GM21786 (cell line): Measurements from ENCODE around the gene PRKCH.
A peak's percentile ranks its signal among the peaks of the same experiment; 100 is the strongest.

Source experiments
- ATAC-seq: cut with Tn5 transposase; IDR thresholded peaks from one replicate; pipeline ENCODE4 v1.9.1; 2021; ENCODE audit not compliant: unreplicated experiment

PRKCH gene

DNA sequence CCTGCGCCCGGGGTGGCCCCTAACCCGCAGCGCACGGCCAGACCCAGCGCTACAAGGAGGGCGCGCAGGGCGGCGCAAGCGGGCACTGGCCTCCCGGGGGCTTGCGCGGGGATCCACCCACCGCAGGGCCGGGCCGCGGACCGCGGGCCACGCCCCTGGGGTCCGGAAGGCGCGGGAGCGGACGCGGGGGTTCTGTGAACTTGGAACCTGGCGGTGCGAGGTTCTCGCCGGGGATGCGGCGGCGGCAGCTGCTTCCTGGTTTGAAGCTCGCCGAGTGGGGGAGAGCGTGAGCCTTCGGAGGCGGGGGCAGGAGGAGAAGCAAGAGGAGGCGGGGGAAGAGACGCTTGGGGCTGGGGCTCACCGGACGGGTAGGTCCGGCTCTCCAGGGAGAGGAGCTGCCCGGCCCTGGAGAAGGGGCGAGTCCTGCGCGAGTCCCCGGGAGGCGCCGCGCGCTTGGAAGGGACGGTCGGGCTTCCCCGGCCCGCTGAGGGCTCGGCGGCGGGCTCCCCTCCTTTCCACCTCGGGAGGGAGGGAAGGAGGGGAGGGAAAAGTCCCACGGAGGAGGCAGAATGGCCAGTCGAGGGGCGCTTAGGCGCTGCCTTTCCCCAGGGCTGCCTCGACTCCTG lies at the start of gene PRKCH:
Gene PRKCH, plus strand, starts transcription at position 195 of the 626 bp plus-strand sequence. CDS start 523 bp downstream, outside the sequence.
- peak; percentile 64 for ATAC-seq

DNA sequence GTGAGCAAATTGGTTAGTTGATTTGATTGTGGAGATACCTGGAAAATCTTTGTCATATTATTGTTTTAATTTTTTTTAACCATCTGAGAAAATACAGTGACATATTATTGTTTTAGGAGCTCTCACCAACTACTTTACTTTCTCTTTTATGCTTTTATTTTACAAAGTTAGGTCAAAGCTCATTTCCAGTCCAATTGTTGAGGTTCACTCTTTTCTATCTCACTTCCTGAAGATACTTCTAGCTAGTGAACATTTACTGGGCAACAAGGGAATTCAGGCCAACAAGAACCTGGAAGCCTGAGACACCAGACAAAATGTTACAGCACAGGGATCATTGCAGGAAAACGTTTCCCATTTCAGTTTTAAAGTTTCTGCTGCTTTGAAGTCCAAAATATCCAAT lies 44.1 kb upstream of the PRKCH start:
- no peak for ATAC-seq

DNA sequence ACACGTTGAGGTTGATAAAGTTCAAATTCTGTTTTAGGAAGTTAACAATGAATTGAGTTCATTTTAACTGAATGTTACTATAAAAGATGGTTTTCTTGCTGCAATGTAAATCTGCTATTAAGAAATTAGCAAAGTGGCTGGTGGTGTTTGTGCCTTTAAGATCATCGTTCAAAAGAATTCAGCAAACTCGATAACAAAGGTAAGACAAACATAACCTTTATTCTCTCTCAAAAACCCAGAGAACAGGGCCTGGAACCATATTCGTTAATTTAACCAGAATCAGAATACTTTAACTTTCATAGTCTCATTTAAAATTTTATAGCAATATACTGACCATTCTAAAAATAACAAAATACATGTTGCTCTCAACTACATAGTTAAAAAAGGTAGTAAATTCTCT lies 43.6 kb upstream of the PRKCH start:
- ATAC-seq: no peak

DNA sequence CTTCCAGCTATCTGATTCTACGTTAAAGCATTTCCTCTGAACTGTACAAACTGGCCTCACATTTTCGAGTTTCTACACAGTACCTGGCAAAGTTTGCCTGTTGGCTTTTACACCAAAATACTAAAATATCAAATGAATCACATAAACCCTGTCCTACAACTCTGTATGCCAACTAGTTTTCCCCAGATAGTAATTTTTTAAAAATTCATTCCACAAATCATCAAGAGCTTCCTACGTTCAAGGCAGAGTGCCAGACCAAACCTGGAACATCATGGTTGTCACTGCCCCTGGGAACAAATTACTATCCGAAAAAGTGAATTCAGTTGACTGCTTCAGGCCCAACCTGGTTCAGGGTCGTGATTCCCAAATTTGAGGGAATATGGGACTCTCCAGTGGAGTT lies 42.3 kb upstream of the PRKCH start:
- no peak for ATAC-seq

DNA sequence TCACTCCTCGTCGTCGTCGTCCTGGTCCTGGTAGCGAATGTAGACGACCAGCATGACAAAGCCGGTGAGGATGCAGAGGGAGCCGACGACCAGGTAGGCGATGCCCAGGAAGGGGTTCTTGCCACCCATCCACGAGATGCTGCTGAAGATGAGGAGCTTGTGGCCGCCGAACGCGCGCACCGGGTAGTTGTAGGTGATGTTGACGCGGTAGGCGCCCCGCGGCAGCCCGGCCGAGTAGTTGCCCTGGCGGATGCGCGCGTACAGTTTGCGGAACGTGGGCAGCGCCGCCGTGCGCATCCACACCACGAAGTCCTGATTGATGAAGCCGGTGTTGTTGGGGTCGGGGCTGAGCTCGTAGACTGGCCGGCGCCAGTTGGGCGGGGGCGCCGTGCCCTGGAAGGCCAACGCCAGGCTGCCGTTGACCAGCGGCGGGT lies 41.3 kb upstream of the PRKCH start:
- no peak for ATAC-seq

DNA sequence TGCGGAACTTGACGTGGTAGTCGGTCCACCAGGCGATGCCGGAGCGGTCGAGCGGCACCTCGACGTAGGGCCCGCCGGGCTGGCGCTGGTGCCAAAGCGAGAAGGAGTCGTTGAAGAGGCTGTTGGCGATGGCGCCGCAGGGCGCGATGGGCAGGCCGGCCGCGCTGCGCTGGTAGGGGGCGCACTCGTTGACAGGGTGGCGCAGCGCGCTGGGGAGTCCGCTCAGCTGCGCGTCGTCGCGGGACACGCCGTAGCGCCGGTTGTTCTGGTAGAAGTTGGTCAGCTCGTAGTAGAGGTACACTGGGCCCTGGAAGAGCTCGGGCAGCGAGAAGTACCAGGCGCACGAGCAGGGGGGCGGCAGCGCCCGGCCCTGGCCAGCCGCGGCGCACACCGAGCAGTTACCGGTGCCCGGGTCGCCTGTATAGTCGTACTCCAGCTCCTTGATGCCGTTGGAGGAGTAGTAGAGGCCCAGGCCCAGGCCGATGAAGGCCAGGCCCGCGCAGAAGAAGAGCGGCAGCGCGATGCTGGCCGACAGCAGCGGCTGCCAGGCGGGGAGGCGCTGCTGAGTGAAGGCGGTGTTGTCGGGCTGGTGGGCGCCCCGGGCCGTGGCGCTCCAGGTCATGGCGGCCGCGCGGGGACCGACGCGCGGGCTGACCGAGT lies 40.7 kb upstream of the PRKCH start:
- ATAC-seq: no peak

DNA sequence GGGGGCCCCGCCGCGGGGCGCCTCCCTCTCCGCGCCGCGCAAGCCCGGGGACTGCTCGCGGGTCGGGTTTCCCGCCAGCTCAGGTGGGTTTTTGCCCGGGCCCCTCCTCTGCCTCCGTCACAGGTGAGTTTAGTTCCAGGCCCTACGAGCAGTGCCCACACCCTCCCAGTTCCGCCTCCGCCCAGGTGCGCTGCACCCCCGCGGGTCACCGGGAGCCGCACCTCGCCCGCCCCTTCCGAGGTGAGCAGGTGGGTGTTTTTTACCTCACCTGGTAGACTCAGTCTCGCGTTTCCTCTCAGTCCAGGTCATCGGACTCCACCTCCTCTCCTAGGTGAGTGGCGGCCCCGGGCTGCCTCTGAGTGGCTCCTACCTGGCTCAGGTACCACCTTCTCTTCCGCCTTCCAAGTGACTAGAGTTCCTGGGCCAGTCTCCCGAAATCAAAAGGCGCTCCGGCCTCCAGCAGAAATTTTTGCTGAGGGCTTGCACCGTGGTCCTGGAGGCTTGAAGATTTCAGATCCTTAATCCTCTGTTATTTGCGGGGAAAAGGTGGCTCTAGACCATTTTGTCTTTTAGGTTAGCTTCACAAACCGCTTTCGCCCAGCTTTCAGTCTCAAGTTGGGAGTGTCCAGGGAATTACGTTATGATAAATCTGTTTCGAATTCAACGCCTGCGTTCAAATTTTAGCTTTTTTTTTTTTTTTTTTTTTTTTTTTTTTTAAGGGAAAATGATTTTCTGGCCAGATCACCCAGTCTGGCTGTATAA lies 40.0 kb upstream of the PRKCH start, which contains the start of gene TMEM30B:
Gene TMEM30B, minus strand, starts transcription at position 153 of the 762 bp plus-strand sequence. CDS start 191 bp downstream, outside the sequence.
- no peak for ATAC-seq

DNA sequence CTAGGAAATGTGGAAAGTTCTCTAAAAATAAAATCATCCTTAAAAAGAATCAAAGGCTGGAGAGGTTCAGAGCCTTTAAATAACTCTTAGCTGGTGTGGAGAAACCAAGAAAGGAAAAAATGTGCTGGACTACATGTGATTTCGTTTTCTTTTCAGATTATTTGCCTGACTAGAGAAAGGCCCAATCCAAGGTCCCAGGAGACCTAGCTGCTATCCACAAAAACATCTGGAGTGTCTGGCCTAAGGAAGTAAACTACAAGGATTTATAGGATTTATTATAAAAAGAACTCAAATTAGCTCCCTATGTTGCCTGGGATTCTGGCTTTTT lies 39.5 kb upstream of the PRKCH start:
- ATAC-seq: no peak

DNA sequence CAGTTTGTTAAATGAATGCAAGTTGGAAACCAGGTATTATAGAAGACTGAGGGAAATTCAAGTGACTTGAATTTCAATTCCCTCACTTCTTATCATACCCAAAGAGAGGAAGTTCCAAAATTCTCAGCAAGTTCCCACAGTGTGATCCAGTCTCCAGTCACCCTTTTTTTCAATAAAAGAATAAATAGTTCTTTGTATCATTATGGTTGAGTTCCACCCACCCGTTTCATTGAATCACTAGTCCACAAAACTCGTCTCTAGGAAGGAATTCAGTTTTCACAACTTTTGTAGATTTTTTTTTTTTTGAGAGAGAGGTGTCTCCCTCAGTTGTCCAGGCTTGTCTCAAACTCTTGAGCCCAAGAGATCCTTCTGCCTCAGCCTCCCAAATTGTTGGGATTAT lies 38.6 kb upstream of the PRKCH start:
- ATAC-seq: no peak

DNA sequence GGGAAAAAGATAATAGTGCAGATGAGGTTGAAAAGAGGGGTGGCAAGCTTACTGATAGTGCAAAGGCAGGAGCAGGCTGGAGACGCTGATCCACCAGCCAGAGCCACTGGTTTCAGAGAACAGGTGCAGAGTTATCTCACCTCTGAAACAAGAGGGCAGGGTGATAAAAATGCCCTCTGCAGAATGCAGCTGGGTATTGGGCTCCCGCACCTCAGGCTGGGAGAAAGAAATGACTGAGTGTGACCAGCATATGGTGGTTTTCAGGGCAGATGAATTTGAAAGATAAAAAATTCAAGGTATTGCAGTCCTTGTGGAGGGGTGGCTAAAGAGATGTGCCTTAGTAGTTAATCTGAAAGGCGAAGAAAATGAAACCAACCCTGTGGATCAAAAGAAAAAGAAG lies 37.4 kb upstream of the PRKCH start:
- ATAC-seq: no peak

DNA sequence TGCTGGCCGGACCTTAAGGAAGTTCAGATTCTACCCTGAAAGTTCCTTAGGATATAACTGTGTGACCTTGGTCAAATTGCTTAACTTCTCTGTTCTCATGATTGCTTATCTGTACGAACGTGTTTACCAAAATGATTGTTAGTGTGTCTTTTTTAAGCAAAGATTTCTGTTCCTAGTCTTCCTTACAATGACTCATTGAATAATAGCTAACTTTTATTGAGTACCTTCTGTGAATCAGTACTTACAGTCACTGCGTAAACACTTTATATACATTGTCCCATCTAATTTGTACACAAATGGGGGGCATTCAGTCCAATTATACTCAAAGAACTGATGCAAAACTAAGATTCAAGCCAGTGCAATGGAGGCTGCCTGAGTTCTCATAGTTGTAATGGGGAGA lies 36.0 kb upstream of the PRKCH start:
- ATAC-seq: no peak

DNA sequence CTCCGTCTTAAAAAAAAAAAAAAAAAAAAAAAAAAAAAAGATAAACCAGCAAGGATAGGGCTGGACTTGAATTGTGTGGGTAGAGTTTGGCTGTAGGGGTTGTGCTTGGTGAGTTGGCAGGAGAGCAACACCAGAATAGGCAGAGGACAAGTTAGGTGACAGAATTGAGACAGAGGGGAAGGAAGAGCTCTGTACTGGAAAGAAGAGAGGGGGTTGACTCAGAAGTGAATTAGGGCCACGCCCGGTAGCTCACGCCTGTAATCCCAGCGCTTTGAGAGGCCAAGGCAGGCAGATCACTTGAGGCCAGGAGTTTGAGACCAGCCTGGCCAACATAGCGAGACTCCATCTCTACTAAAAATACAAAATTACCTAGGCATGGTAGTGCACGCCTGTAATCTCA lies 34.2 kb upstream of the PRKCH start:
- no peak for ATAC-seq

DNA sequence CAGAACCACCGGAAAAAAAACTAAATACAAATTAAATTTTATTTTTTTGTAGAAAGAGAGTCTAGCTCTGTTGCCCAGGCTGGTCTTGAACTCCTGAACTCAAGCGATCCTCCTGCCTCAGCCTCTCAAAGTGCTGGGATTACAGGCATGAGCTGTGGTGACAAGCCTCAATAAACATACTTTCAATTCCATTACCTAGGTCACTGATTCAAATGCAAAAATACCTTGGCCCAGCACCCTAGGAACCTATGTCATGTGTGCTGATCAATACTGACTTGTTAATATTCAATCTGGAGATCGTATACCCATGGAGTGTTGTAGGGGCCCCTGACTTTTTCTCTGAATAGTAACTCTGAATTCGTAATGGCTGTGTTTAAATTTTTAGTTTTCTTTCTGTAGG lies 33.2 kb upstream of the PRKCH start:
- no peak for ATAC-seq

DNA sequence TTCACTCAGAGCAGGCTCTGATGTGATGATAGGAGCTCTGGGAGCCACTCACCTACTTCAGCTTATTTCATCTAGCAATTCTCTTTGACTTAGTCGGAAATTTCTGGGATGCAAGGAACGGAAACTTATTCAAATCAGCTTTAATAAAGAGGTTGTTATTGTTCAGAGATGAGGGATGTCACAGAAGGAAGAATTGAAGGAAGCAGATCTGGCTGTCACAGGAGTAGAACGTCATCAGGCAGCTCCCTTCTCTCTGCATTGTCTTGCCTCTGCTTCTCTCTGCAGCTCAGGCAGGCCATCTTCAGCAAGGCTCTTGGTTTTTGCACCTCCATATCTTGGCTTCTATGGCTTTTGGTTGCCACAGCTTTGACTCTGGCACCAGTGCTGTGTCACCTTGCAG lies 32.7 kb upstream of the PRKCH start:
- no peak for ATAC-seq

DNA sequence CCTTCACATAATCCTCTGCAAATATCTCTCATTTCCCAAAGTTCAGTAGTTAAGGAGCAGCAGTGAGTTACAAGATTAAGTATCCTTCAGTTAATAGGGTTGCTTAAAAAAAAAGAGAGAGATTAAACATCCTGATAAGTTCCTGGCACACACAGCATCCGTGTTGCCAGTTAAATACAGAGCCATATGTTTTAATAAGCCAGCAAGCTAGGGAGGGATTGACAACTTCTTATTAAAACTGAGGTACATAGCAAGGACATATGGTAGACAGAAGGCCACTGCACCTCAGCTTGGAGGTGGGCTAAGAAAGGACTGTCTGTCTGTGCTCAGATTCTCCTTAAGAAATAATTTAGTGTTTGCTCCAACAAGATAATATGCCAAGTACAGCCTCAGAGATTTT lies 30.7 kb upstream of the PRKCH start:
- ATAC-seq: no peak

DNA sequence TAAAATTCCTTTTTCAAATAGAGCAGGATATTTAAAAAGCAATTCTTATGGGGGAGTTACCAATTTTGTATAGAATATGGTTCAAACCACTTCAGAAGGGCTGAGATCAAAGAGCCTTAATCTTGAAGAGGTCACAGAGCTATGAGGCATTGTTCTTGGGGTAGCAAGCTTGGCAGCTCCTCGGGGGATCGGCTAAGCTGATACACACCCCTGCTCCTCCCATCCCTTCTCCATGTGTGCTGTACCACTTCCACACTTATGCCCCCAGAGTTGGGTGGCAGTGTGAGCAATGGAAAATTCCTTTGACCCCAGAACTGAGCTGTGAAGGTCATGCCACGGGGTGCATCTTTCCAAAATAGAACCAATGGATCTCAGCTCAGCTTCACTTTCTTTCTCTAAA lies 25.2 kb upstream of the PRKCH start:
- no peak for ATAC-seq

DNA sequence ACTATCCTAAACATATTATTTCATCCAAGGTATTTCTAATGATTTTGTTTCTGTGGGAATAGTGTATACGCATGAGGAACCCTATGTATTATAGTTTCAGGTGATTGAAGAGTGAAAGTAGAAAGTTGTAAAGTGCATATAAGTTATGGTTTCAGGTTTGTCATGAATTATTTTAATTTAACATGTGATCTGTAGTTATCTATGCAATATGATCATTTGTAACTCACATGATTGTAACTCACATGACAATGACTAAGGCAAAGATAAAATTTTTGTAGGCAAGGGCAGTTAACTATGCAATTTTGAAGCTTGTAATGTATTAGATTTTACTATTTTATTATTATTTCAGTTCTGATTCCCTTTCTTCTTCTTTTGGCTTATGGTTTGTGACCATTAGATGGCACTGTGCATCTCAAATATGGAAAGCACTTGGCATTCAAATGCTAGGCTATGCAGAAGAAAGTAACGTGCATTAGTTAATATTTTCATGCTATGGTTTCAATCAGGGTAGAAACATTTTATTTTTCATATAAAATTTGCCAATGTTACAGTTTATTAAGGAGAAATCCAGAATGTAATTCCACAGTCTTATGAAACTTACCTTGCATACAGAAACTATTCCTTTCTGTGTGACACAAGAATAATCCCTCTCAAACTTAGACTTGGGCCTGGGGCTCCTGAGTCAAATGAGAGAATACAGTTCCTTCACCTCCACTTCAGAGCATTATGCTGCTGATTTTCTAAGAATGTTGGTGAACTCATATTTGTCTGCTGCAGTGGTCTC lies 24.5 kb upstream of the PRKCH start:
- peak; percentile 52 for ATAC-seq

DNA sequence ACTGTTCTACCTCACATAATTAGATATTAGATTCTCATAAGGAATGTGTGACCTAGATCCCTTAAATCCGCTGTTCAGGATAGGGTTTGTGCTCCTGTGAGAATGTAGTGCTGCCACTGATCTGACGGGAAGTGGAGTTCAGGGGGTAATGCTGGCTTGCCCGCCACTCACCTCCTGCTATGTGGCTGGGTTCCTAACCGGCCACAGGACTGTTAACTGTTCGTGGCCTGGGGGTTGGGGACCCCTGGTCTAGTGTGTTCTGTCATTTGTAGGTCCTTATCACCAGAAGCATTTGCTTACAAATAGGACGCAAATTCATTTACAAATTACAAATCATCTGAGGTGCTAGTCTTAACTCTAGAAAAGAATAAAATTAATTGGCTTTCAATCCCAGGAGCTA lies 23.8 kb upstream of the PRKCH start:
- no peak for ATAC-seq

DNA sequence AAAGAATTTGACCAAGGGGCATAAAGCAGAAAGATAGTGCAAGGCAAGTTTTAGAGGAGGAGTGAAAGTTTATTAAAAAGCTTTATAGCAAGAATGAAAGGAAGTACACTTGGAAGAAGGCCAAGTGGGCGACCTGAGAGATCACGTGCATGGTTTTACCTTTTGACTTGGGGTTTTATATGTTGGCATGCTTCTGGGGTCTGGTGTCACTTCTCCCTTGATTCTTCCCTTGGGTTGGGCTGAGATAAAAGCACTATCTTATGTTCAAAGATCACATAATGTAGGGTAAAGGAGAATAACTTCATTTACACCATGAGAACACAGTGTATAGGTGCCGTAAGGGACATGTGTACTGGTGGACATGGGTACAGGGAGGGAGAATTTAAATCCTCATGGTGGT lies 22.6 kb upstream of the PRKCH start:
- no peak for ATAC-seq

DNA sequence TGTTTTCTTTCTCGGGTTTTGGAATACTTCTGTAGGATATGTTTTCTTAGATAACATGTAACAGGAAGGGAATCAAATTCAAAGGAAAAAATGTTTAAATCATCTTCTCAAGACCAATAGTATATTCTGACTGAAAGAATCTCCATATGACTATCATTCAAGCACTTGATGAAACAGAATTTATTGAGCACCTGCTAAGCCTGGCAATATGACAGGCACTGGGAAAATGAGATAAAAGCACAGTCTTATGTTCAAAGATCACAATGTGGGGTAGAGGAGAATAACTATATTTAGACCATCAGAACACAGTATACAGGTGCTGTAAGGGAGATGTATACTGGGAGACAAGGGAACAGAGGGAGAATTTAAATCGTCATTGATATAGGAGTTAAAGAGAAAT lies 21.2 kb upstream of the PRKCH start:
- no peak for ATAC-seq

DNA sequence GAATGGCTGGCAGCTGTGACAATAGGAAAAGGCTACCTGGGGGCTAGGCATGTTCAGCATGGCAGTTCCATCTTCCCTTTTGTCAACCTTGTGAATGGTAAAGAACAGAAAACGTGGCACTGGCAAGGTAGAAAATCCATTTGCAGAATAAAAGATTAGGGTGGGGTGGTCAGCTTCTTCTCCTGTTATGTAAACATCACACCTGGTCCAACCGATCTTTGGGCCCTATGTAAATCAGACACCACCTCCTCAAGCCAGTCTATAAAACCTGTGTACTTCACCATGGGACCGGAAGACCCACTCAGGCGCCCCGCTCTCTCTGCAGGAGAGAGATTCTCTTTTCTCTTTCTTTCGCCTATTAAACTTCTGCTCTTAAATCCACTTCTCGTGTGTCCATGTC lies 20.6 kb upstream of the PRKCH start:
- ATAC-seq: no peak

DNA sequence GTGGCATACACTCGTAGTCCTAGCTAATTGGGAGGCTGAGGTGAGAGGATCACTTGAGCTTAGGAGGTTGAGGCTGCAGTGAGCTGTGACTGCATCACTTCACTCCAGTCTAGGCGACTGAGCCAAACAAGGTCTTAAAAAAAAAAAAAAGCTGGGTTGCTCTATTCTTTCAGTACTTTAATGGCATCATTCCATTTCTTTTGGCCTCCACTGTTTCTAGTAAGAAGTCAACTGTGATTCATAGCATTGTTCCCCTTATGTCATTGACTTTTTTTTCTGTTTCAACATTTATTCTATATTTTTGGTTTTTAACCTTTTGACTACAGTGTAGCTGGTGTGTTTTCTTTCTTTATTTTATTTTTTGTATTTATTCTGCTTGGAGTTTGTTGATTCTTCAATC lies 16.7 kb upstream of the PRKCH start:
- ATAC-seq: no peak
